ENCODE measurements around the gene VSTM2B. TPM values are rescaled to one million over a fixed set of nuclear protein-coding genes. Genes with fewer than 3 reads are reported as not detected.

Gene VSTM2B
- total and polyA plus RNA-seq, 2 donors from 2014 or later = not detected

GRCh38 chr19:29548483-29549085 lies 22.8 kb downstream of the VSTM2B start:
- Histone ChIP-seq H3K36me3 (ENCODE audit: control insufficient read depth in 2 of 3, insufficient read depth in 3 of 3, low read length in 3 of 3) (no peaks in the 10 kb centered on the region), H3K4me3 (ENCODE audit: low read length in 3 of 3) (no peak overlapping the region), H3K9ac (ENCODE audit: low read length in 3 of 3) (no peak overlapping the region), H3K9me3 (ENCODE audit: control insufficient read depth in 2 of 3, insufficient read depth in 1 of 3, low read length in 3 of 3) (peaks cover 0 to 3% (median 0%) of the 10 kb centered on the region in 3 donors), H3K27me3 (ENCODE audit: control insufficient read depth, insufficient read depth, low read length) (no peaks in the 10 kb centered on the region), H3K27ac (ENCODE audit: low read depth in 2 of 2, low read length in 2 of 2) (no peak overlapping the region), H3K4me1 (ENCODE audit: control insufficient read depth in 2 of 3, insufficient read depth in 2 of 3, low read depth in 1 of 3, low read length in 3 of 3) (no peaks in the 10 kb centered on the region)
- no peak for TF ChIP-seq CTCF (IDR thresholded peaks at IDR 0.05; ENCODE audit: borderline replicate concordance, extremely low read depth, insufficient read depth)
- DNase-seq (no peak), FAIRE-seq (no peak)
- intact Hi-C loops (cut with DNase I) = no loop called here

- H3K27me3 ChIP-seq (ENCODE audit: control insufficient read depth, insufficient read depth, low read length) = no peaks in the 10 kb centered on the region
- H3K4me1 ChIP-seq (ENCODE audit: control insufficient read depth in 2 of 3, insufficient read depth in 2 of 3, low read depth in 1 of 3, low read length in 3 of 3) = no peaks in the 10 kb centered on the region
- no peak overlapping the region for H3K9ac ChIP-seq (ENCODE audit: low read length in 3 of 3)
- no peaks in the 10 kb centered on the region for H3K36me3 ChIP-seq (ENCODE audit: control insufficient read depth in 2 of 3, insufficient read depth in 3 of 3, low read length in 3 of 3)
- TF ChIP-seq CTCF (IDR thresholded peaks at IDR 0.05; ENCODE audit: borderline replicate concordance, extremely low read depth, insufficient read depth) = no peak
- peaks cover 0 to 8% (median 2%) of the 10 kb centered on the region in 3 donors for H3K9me3 ChIP-seq (ENCODE audit: control insufficient read depth in 2 of 3, insufficient read depth in 1 of 3, low read length in 3 of 3)
- FAIRE-seq = no peak
- DNase-seq = no peak
- no peak overlapping the region for H3K27ac ChIP-seq (ENCODE audit: low read depth in 2 of 2, low read length in 2 of 2)
- intact Hi-C loops (cut with DNase I) = no loop called here
- H3K4me3 ChIP-seq (ENCODE audit: low read length in 3 of 3) = no peak overlapping the region
Observed at GRCh38 chr19:29549105-29550070, 23.6 kb downstream of the VSTM2B start.

GRCh38 chr19:29550896-29551295 lies 25.1 kb downstream of the VSTM2B start:
- H3K36me3 ChIP-seq (ENCODE audit: control insufficient read depth in 2 of 3, insufficient read depth in 3 of 3, low read length in 3 of 3) = no peaks in the 10 kb centered on the region
- H3K4me3 ChIP-seq (ENCODE audit: low read length in 3 of 3) = no peak overlapping the region
- TF ChIP-seq CTCF (IDR thresholded peaks at IDR 0.05; ENCODE audit: borderline replicate concordance, extremely low read depth, insufficient read depth) = no peak
- H3K4me1 ChIP-seq (ENCODE audit: control insufficient read depth in 2 of 3, insufficient read depth in 2 of 3, low read depth in 1 of 3, low read length in 3 of 3) = no peaks in the 10 kb centered on the region
- H3K9ac ChIP-seq (ENCODE audit: low read length in 3 of 3) = no peak overlapping the region
- no peak for FAIRE-seq
- intact Hi-C loops (cut with DNase I) = no loop called here
- DNase-seq = no peak
- H3K9me3 ChIP-seq (ENCODE audit: control insufficient read depth in 2 of 3, insufficient read depth in 1 of 3, low read length in 3 of 3) = peaks cover 0 to 8% (median 2%) of the 10 kb centered on the region in 3 donors
- H3K27ac ChIP-seq (ENCODE audit: low read depth in 2 of 2, low read length in 2 of 2) = no peak overlapping the region
- no peaks in the 10 kb centered on the region for H3K27me3 ChIP-seq (ENCODE audit: control insufficient read depth, insufficient read depth, low read length)
